ENCODE measurements around the gene CLDN9. TPM values are rescaled to one million over a fixed set of nuclear protein-coding genes. Genes with fewer than 3 reads are reported as not detected.

Gene CLDN9
- total RNA-seq, 1 donor from 2014 or later = 0.77 TPM

DNA sequence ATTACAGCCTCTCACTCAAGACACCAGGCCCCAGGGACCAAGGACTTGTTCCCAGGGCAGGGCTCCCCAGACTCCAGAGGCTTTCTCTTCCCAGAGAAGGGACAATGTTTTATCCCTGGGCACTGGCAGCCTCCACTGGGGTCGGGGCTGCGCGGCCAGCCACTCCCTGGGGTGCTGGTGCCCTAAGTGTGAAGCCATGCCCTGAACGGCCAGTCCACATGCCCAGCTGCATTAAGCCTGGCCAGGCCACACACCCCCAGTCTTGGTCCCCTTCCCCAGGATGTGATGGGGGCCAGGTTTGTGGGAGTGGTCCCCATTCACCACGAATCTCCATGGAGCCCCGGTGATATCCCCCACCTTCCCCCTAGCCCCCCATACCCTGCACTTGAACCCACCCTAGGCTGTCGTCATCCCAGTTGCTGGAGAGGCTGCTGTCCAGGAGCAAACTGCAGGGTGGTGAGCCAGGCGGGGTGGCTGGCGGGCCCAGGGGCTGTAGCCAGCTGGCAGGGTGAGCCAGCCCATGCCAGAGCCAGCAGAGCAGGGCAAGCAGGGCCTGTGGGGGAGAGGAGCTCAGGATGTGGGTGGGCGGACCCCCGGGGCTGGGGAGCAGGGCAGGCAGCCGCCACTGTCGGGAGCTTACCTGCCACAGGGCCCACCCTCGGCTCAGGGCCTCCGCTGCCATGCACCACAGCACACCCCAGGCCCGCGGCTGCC lies 39.0 kb upstream of the CLDN9 start:
- intact Hi-C loops (cut with micrococcal nuclease) = no loop called here

DNA sequence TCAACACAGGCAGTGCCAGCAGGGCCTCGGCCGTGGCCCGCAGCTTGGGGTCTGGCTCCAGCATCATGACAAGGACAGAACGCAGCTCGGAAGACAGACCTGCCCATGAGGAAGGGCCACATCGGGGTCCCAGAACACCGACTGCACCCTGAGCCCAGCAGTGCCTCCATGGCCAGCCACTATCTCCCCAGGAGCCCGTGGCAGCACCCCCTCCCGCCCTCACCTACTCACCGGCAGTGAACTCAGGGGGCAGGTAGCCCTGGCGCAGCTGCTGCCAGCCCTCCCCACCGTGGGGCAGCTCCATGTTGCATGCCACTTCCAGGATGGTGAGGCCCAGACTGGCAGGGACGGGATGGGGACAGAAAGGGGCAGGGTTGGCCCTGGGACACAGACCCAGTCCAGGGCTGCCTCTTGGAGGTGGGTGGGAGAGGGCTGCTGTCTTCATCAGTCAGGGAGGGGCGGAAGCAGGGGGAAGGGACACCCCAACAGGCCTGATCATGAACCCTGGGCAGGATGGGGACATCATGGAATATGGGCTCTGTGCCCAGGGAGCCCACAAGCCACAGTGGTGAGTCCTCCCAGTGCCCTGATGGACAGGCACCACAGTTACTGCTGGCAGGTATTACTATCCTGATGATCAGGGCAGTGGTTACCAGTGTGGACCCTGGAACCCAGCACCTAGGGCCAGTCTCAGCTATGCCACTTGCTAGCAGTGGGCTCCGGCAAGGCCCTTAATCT lies 38.2 kb upstream of the CLDN9 start:
- intact Hi-C loops (cut with micrococcal nuclease) = no loop called here

DNA sequence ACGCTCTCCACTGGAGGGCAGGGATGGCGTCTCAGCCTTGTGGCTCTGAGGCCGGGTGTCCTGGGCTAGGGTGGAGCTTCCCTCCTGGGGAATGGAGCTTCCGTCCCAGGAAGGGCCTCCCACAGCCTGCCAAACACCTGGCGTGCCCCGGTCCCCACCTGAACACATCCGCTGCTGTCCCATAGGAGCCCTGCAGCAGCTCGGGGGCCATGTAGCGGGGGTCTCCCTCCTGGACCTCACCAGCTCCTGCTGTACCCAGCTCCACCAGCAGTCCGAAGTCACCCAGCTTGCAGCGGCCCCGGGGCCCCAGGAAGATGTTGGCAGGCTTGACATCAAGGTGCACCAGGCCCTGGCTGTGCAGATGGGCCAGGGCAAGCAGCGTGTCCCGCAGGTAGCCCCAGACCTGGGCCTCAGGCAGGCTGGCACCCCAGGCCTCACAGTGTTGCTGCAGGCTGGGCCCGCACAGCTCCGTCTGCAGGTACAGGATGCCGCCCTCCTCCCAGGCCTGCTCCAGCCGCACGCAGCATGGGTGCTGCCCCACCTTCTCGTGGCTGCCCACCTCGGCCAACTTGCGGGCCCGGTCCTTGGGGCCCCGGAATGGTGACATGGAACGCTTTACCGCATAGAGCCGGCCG lies 37.4 kb upstream of the CLDN9 start:
- intact Hi-C loops (cut with micrococcal nuclease) = no loop called here

GRCh38 chr16:2976201-2976600 lies 36.5 kb upstream of the CLDN9 start:
- intact Hi-C loops (cut with micrococcal nuclease) = no loop called here

DNA sequence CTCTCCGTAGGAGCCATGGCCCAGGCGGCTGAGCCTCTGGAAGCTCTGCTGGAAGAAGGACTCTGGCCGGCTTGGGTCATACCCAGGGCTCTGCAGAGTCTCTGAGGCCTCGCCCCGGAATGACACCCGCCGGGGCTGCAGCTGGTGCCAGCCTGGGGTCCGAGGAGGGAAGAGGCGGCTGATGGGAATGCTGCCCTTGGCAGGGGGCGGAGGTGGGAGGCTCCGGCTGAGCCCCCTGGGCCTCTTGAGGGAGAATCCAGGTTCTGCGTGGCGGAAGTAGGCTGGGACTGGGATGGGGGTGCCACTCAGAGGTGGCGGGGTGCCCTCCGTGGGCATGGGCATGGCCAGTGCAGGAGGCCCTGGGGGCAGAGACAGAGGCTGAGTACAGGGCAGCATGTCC lies 36.0 kb upstream of the CLDN9 start:
- intact Hi-C loops (cut with micrococcal nuclease) = no loop called here

DNA sequence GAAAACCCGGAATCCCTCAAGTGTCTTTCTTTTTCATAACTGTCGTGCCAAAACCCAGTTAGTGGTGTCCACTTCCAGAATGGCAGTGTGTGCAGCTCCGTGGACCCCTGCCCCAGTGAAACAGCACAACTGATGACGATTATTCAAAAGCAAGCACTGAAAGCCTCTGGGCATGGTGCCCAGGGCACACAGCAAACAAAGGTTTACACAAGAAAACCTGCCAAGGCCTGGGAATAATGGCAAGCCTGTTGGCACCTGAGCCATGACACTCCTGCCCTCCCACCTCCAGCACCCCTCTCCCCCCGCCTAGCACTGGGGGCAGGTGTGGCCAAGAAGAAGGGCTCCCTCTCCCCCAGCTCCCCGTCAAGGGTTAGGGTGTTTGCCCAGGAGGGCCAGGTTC lies 35.3 kb upstream of the CLDN9 start:
- intact Hi-C loops (cut with micrococcal nuclease) = no loop called here

- intact Hi-C loops (cut with micrococcal nuclease) = loop anchor here (1.0 to 5.0 kb wide), 2 partner anchors 9 to 72 kb away; no protein-coding TSS in a partner anchor
These were observed 33.0 kb upstream of the CLDN9 start for GRCh38 chr16:2979669-2980226.

DNA sequence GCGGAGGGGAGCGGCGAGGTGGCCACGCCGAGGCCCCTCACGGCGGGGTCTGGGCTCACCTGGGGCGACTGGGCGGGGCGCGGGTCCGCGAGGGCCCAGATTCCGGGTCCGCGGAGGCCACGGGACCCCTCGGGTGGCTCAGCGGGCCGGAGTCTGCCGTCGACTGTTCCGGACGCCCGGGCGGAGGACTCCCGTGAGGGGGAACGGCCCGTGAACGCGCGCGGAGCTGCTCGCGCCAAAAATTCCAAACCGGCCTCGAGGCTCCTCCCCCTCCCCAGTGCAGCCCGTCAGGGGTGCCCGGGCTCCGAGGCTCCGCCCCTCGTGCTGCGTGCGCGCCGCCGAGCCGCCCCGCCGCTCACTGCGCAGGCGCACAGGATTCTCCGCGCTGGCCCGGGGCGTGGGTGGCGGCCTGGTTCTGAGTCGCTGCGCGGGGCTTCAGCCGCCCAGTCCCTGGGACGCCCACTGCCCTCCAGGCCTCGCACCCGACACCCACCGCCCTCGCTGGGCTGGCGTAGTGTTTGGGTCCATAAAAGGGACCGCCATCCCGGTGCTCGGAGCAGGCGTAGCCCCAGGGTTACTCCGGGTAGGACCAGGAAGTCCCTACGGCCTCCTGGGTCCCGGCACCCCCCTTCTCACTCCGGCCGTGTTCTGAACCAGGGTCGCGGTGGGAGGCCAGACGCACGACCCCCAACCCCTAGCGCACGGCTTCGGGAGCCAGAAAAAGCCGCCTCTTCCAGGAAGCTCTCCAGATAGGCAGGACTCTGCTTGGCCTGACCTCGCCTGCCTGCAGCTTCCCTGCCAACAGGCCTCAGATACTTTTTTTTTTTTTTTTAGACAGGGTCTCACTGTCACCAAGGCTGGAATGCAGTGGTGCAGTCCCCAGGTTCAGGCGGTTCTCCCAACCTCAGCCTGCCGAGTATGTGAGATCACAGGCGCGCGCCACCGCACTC lies 32.2 kb upstream of the CLDN9 start, which contains the start of gene PKMYT1:
PKMYT1 (minus strand) TSS at position 220 of the 950 bp plus-strand sequence. CDS start 789 bp downstream, outside the sequence.
- intact Hi-C loops (cut with micrococcal nuclease) = loop anchor here (1.0 to 5.0 kb wide), 2 partner anchors 10 to 73 kb away; no protein-coding TSS in a partner anchor

GRCh38 chr16:2981177-2981898 lies 31.4 kb upstream of the CLDN9 start:
- intact Hi-C loops (cut with micrococcal nuclease) = loop anchor here (5.0 kb wide), 1 partner anchor 74 kb away; no protein-coding TSS in a partner anchor

GRCh38 chr16:2981899-2982250 lies 30.8 kb upstream of the CLDN9 start:
- intact Hi-C loops (cut with micrococcal nuclease) = loop anchor here (5.0 kb wide), 1 partner anchor 75 kb away; no protein-coding TSS in a partner anchor

DNA sequence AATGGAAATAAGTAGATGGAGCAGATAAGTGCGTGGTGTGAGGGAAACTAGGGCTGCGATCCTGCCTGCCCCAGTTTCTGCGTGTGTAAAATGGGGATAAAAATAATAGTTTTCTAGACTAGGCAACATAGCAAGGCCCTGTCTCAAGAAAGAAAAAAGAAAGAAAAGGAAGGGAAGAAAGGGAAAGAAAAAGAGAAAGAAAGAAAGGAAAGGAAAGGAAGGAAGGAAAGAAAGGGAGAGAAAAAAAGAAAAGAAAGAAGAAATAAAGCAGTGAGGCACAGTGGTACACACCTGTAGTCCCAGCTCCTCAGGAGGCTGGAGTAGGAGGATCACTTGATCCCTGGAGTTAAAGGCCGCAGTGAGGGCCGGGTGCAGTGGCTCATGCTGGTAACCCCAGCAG lies 30.3 kb upstream of the CLDN9 start:
- intact Hi-C loops (cut with micrococcal nuclease) = loop anchor here (5.0 kb wide), 1 partner anchor 75 kb away; no protein-coding TSS in a partner anchor

DNA sequence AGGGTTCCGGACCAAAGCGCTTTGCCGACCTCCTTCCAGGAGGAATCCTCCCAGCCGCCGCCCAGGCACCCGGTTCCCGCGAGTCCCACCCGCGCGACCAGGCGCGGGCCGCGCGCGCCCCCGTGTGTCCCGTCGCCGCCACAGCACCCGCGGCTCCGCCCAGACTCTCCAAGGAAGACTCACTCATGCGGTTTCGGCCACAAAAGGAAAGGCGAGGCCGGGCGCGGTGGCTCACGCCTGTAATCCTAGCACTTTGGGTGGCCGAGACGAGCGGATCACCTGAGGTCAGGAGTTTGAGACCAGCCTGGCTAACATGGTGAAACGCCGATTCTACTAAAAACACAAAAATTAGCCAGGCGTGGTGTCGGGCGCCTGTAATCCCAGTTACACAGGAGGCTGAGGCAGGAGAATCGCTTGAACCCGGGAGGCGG lies 29.0 kb upstream of the CLDN9 start:
- intact Hi-C loops (cut with micrococcal nuclease) = loop anchor here (5.0 kb wide), 1 partner anchor 76 kb away; no protein-coding TSS in a partner anchor

DNA sequence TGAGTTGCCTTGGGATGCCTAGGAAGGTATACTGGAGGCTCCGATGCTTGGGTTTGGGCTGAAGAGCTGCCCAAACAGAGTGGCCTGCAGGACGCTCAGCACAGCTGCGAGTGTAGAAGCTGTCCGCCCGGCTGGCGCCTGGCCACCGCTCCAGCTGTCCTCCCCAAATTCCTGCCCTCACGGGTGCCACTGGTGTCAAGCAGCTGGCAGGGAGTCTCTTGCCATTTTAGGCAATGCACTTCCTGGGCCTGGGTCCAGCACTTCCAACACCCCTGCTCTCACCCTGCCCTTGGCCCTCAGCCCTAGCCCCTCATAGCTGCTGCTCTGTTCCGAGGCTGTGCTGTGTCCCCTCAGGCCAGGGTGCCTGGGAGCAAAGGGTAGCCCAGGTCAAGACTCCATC lies 27.3 kb upstream of the CLDN9 start:
- intact Hi-C loops (cut with micrococcal nuclease) = no loop called here

GRCh38 chr16:2985893-2986355 lies 26.8 kb upstream of the CLDN9 start:
- intact Hi-C loops (cut with micrococcal nuclease) = no loop called here

DNA sequence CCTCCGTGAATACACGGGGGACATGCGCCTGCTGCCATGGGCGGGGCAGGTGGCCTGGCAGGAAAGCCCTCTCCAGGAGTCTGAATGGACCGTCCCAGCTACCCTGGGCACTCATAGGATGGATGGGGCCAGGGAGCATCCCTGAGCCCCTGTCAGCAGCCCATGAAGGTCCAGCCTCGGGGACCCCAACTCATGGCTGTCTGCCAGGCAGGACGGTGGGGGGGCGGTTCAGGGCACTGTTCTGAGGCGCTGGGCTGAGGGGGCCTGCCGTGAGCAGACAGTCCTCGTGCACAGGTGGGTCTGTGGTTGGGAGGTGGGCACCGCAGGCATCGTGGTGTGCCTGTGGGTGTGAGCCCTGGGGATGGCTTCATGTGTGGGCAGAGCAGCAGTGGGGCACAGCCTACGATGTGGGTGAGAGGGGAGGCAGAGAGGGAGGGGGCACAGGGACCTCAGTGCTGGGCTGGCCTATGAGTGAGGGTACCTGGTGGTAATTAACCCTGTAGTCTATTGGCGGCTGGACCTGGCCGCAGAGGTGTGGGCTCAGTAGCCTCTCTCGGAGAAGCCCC lies 26.0 kb upstream of the CLDN9 start:
- intact Hi-C loops (cut with micrococcal nuclease) = no loop called here

- intact Hi-C loops (cut with micrococcal nuclease) = no loop called here
These were observed 25.4 kb upstream of the CLDN9 start for GRCh38 chr16:2987286-2987685.

- intact Hi-C loops (cut with micrococcal nuclease) = no loop called here
These were observed 24.9 kb upstream of the CLDN9 start for GRCh38 chr16:2987833-2988232.

- intact Hi-C loops (cut with micrococcal nuclease) = no loop called here
These were observed 24.1 kb upstream of the CLDN9 start for GRCh38 chr16:2988590-2989099.

- intact Hi-C loops (cut with micrococcal nuclease) = no loop called here
These were observed 21.8 kb upstream of the CLDN9 start for GRCh38 chr16:2990891-2991290.

Measured in T-helper 2 cell treated with Interferon-gamma antibody and Interleukin-4, amounts not matched to agents 100 ng/mL and 5 ng/mL, for 36 hours (primary cell).